Heart left ventricle (tissue), 16 donors: Measurements from ENCODE around the gene OLIG1. TPM values are rescaled to one million over a fixed set of nuclear protein-coding genes. Genes with fewer than 3 reads are reported as not detected.

Experiments used
- ATAC-seq, 4 donors: fragments of 200-7000 bp; cut with Tn5 transposase; one replicate each; pipeline ENCODE4 v1.9.1; 2020 to 2022; ENCODE audit warnings: moderate library complexity in 4 of 4, mild to moderate bottlenecking in 3 of 4, moderate number of reproducible peaks in 1 of 4
- DNase-seq, 5 donors: peaks; one replicate each; pipeline ENCODE4 v3.0.0-alpha.2; 2020
- H3K27ac ChIP-seq, 12 donors: fragments of 200-600 bp; sonication (generic) in 4 of 12; one replicate each; pipeline versions ENCODE4 v1.5.0 to v1.8.0; 2016 to 2022; ENCODE audit warnings: mild to moderate bottlenecking in 2 of 12
- H3K27me3 ChIP-seq, 9 donors: fragments of 200-600 bp; sonication (generic) in 2 of 9; one replicate each; pipeline versions ENCODE4 v1.5.1 to v1.8.0; 2016 to 2022; ENCODE audit warnings: mild to moderate bottlenecking in 3 of 9
- H3K36me3 ChIP-seq, 9 donors: fragments of 200-600 bp; sonication (generic) in 2 of 9; one replicate each; pipeline versions ENCODE4 v1.5.0 to v1.8.0; 2018 to 2022; ENCODE audit warnings: mild to moderate bottlenecking in 2 of 9
- H3K4me1 ChIP-seq, 12 donors: fragments of 200-600 bp; sonication (generic) in 4 of 12; one replicate each; pipeline versions ENCODE4 v1.5.0 to v1.8.0; 2016 to 2022; ENCODE audit warnings: mild to moderate bottlenecking in 3 of 12
- H3K4me3 ChIP-seq, 12 donors: fragments of 200-600 bp; sonication (generic) in 4 of 12; one replicate each; pipeline versions ENCODE4 v1.5.0 to v1.8.0; 2017 to 2022; ENCODE audit warnings: mild to moderate bottlenecking in 9 of 12, moderate library complexity in 4 of 12
- H3K9me3 ChIP-seq, 12 donors: fragments of 200-600 bp; sonication (generic) in 4 of 12; one replicate each; pipeline versions ENCODE4 v1.5.0 to v1.8.0; 2016 to 2022; ENCODE audit warnings: mild to moderate bottlenecking in 1 of 12
- CTCF ChIP-seq, 12 donors: fragments of 200-600 bp; sonication (generic) in 4 of 12; IDR thresholded peaks; one replicate each; pipeline versions ENCODE4 v1.5.0 to v1.8.0; 2018 to 2022; ENCODE audit warnings: antibody characterized with exemption in 12 of 12, mild to moderate bottlenecking in 5 of 12
- POLR2A ChIP-seq, 2 donors: fragments of 450-650 bp; IDR thresholded peaks; one replicate each; pipeline ENCODE4 v1.6.1; 2017; ENCODE audit warnings: antibody characterized with exemption in 2 of 2, mild to moderate bottlenecking in 2 of 2, moderate library complexity in 2 of 2
- WGBS, 4 donors: extraction: QIAGEN DNeasy Blood & Tissue Kit in 2 of 4; methylation state at CpG; one replicate each; pipeline versions ENCODE4 v1.1.5 to v1.1.7; 2013 to 2018; 5-methylcytosine and 5-hydroxymethylcytosine counted together
- intact Hi-C, 10 donors: fragments of 100-400 bp; cut with DNase I; formaldehyde crosslinking; loops; one replicate each; pipeline versions ENCODE4 v1.11.1 to v1.14.2; 2022
- polyA plus RNA-seq, 2 donors: library from polyadenylated mRNA; stranded (reverse); fragments of 200-250 nt; gene quantifications; one replicate each; pipeline ENCODE4 v1.2.3, GENCODE V29; 2013
- total RNA-seq, 9 donors: library from RNA; depleted of rRNA in 2 of 9; stranded (reverse); fragments of >200 nt in 2 of 9; fragmentation: NEBNext Ultra II Directional in 3 of 9; extraction: Animal tissue kit (Norgen Biotek cat#: 25700) in 3 of 9; gene quantifications; one replicate each; pipeline versions ENCODE4 v1.1.0 to v1.2.4, GENCODE V29; 2016 to 2023
- donor health status: ischemic (EF 13 %, LVEDD 7.1; RV severe dilation, severe dysfunction).
- donor health status: healthy with polysubstance abuse.
- donor health status: DM: no; HTN: yes; CAD: no.
- donor health status: DM: no; HTN: no; CAD: no.
- donor health status: ischemic (EF 25% LVEDD 6.9; RV normal size, moderate dysfunction).
- donor health status: ischemic (EF 25% LVEDD 5.7; RV mildly dilated, moderate dysfunction).
- donor health status: healthy.
- donor health status: DM: yes; HTN: yes; CAD: no.
- donor health status: ischemic (EF 35%, LVEDD 5.7; RV mildly dilated, moderate dysfunction).
- donor health status: nonischemic (EF 11% LVEDD 7.7; RV severe dilation, severe dysfunction).
- donor health status: DM: yes; HTN: yes; CAD: no.
- donor health status: PGD.
- donor health status: ischemic (EF 29% LVEDD 5.4; RV normal size, mild dysfunction).
- donor health status: nonischemic (EF 23%, LVEDD 6.1; RV moderate dilation, normal function).

The OLIG1 gene
- total and polyA plus RNA-seq, 11 donors = 0.11 to 0.67 TPM; not detected in 9

- no peak overlapping the region for H3K4me3 ChIP-seq
- H3K27ac ChIP-seq = no peak overlapping the region
- intact Hi-C loops = no loop called here
- H3K27me3 ChIP-seq = peaks cover 12 to 96% (median 52%) of the 10 kb centered on the region in 9 donors
- H3K4me1 ChIP-seq = peaks cover 0 to 11% (median 0%) of the 10 kb centered on the region in 12 donors
- 63 to 80% (median 76%) methylated on average over 6 of the region's 6 CpGs for WGBS, 4 donors
- no peak for ATAC-seq
- TF ChIP-seq POLR2A (IDR thresholded peaks at IDR 0.05) (no peak), CTCF (IDR thresholded peaks at IDR 0.05) (no peak)
- no peak for DNase-seq
- H3K36me3 ChIP-seq = no peaks in the 10 kb centered on the region
- no peaks in the 10 kb centered on the region for H3K9me3 ChIP-seq
These were observed 41.6 kb downstream of the OLIG1 start for GRCh38 chr21:33111577-33111976.

- H3K4me3 ChIP-seq = no peak overlapping the region
- TF ChIP-seq CTCF (IDR thresholded peaks at IDR 0.05) = no peak
- TF ChIP-seq POLR2A (IDR thresholded peaks at IDR 0.05) = no peak
- 47 to 54% (median 49%) methylated on average over 5 of the region's 5 CpGs for WGBS, 4 donors
- no peaks in the 10 kb centered on the region for H3K36me3 ChIP-seq
- H3K4me1 ChIP-seq = peaks cover 0 to 11% (median 0%) of the 10 kb centered on the region in 12 donors
- H3K27ac ChIP-seq = no peak overlapping the region
- DNase-seq (no peak), ATAC-seq (no peak)
- peaks cover 12 to 96% (median 52%) of the 10 kb centered on the region in 9 donors for H3K27me3 ChIP-seq
- no peaks in the 10 kb centered on the region for H3K9me3 ChIP-seq
- intact Hi-C loops = no loop called here
These were observed 42.2 kb downstream of the OLIG1 start for GRCh38 chr21:33112151-33112550.

- Histone ChIP-seq H3K9me3 (no peaks in the 10 kb centered on the region), H3K27me3 (peaks cover 12 to 94% (median 52%) of the 10 kb centered on the region in 9 donors), H3K4me3 (no peak overlapping the region), H3K4me1 (peaks cover 0 to 11% (median 0%) of the 10 kb centered on the region in 12 donors), H3K36me3 (no peaks in the 10 kb centered on the region), H3K27ac (no peak overlapping the region)
- ATAC-seq (no peak), DNase-seq (no peak)
- intact Hi-C loops = no loop called here
- TF ChIP-seq CTCF (IDR thresholded peaks at IDR 0.05) (no peak), POLR2A (IDR thresholded peaks at IDR 0.05) (no peak)
- 44 to 48% (median 47%) methylated on average over 4 of the region's 4 CpGs for WGBS, 4 donors
These were observed 42.7 kb downstream of the OLIG1 start for GRCh38 chr21:33112681-33113080.

- Histone ChIP-seq H3K27me3 (peaks cover 12 to 94% (median 52%) of the 10 kb centered on the region in 9 donors), H3K27ac (no peak overlapping the region), H3K36me3 (no peaks in the 10 kb centered on the region), H3K4me1 (peaks cover 0 to 11% (median 0%) of the 10 kb centered on the region in 12 donors), H3K4me3 (no peak overlapping the region), H3K9me3 (no peaks in the 10 kb centered on the region)
- 60 to 70% (median 65%) methylated on average over 13 of the region's 13 CpGs for WGBS, 4 donors
- no peak for ATAC-seq
- intact Hi-C loops = no loop called here
- no peak for DNase-seq
- no peak for TF ChIP-seq CTCF (IDR thresholded peaks at IDR 0.05)
- no peak for TF ChIP-seq POLR2A (IDR thresholded peaks at IDR 0.05)
These were observed 43.2 kb downstream of the OLIG1 start for GRCh38 chr21:33113131-33113530.
